AG04449 (cell line): Measurements from ENCODE around the gene PLEKHM3.

Source experiments
- CTCF ChIA-PET: fragments of 350-600 bp; formaldehyde crosslinking; extraction: SDS; loops from one replicate; lab custom pipeline; 2021; ENCODE audit warnings: antibody characterized with exemption; lab: Yijun Ruan, JAX
- POLR2A ChIA-PET: fragments of 400-600, 350-600 bp; formaldehyde crosslinking; extraction: SDS; loops from one replicate; lab custom pipeline; 2020; ENCODE audit warnings: antibody characterized with exemption, inconsistent platforms; lab: Yijun Ruan, JAX
- DNase-seq: peaks from one replicate; pipeline ENCODE4 v3.0.0-alpha.2; 2010; ENCODE audit warnings: low read depth, low spot score
- H3K4me3 ChIP-seq: 2 replicates; pipeline ENCODE4 v1.5.1; 2011; ENCODE audit warnings: low read depth, mild to moderate bottlenecking, control low read depth, low read length
- CTCF ChIP-seq: IDR thresholded peaks from one replicate; pipeline ENCODE4 v1.5.1; 2011; ENCODE audit warnings: mild to moderate bottlenecking, moderate library complexity, low read length, control low read depth, inconsistent platforms; ENCODE audit not compliant: insufficient read depth; ENCODE audit errors: missing control alignments

Gene PLEKHM3

GRCh38 chr2:207901829-207902228 lies 123.5 kb downstream of the PLEKHM3 start:
- POLR2A ChIA-PET: no interaction called here
- no peak for TF ChIP-seq CTCF
- no peak overlapping the region for H3K4me3 ChIP-seq
- CTCF ChIA-PET: no interaction called here
- DNase-seq: no peak

- ChIA-PET POLR2A (no interaction called here), CTCF (no interaction called here)
- TF ChIP-seq CTCF: no peak
- H3K4me3 ChIP-seq: no peak overlapping the region
- DNase-seq: no peak
These were observed 123.9 kb downstream of the PLEKHM3 start for GRCh38 chr2:207901401-207901800.

DNA sequence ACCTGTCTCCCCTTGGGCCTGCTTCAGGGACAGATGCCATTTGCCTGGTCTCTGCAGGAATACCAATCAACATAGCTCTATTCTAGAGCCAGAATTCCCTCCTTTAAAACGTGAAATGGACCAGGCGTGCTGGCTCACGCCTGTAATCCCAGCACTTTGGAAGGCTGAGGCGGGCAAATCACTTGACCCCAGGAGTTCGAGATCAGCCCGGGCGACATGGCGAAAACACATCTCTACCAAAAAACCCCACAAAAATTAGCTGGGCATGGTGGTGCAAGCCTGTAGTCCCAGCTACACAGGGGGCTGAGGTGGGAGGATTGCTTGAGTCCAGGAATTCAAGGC lies 127.0 kb downstream of the PLEKHM3 start:
- H3K4me3 ChIP-seq: no peak overlapping the region
- ChIA-PET POLR2A (no interaction called here), CTCF (interaction anchor here (1.0 kb wide), 1 partner anchor 142 kb away, joined by 7 read pairs; no protein-coding TSS in a partner anchor)
- TF ChIP-seq CTCF: no peak
- no peak for DNase-seq

DNA sequence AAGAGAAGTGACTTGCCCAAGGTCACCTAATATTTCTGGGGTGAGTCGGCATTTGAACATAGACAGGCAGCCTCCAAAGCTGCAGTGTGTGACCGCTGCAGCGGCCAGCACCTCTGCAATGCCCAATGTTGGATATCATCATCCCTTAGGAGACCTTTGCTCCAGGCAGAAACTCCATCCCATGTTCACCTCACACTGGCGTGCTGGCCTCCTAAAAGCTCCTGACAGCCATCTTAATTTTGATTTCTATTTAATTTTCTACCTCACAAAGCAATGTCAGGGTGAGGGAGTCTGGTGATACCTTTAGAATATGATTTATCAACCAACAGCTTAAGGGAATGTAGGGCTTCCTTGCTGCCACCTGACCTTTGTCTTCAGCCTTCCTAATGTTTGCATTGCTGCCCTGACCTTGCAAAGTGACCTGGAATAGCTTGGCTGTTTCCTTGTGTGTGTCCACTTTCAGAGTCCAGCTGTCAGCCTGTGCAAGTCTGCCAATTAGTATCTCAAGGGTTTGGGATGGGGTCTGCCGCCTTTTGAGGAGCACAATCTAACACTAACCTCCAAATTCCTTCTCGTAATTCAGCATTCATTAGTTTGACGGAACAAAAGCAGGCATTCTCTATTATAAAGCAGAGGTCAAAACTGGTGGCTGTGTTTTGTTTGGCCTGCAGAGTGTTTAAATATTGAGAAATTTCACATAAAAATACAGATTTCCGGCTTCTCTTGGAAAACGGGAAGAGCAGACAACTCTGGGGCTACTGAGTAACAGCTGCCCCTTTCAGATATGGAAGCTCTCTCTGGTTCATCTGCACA lies 127.6 kb downstream of the PLEKHM3 start:
- DNase-seq: no peak
- ChIA-PET POLR2A (no interaction called here), CTCF (no interaction called here)
- TF ChIP-seq CTCF: no peak
- H3K4me3 ChIP-seq: no peak overlapping the region

GRCh38 chr2:207896525-207897285 lies 128.6 kb downstream of the PLEKHM3 start:
- H3K4me3 ChIP-seq: no peak overlapping the region
- CTCF ChIA-PET: no interaction called here
- no peak for DNase-seq
- POLR2A ChIA-PET: no interaction called here
- TF ChIP-seq CTCF: no peak

- ChIA-PET CTCF (interaction anchor here (1.0 kb wide), 1 partner anchor 26 kb away, joined by 3 read pairs; no protein-coding TSS in a partner anchor), POLR2A (no interaction called here)
- DNase-seq: no peak
- H3K4me3 ChIP-seq: no peak overlapping the region
- no peak for TF ChIP-seq CTCF
These were observed 130.0 kb downstream of the PLEKHM3 start for GRCh38 chr2:207895274-207895860.
